Tibial artery (tissue), 4 donors: Measurements from ENCODE around the gene AMIGO1.

Source experiments
- DNase-seq, 2 donors: peaks; one replicate each; pipeline ENCODE4 v3.0.0-alpha.2; 2019
- H3K27ac ChIP-seq, 2 donors: fragments of 200-600 bp; sonication (generic) in 1 of 2; 1 replicate in 1 of 2; 2 replicates in 1 of 2; pipeline ENCODE4 v1.5.1; 2018 to 2019; ENCODE audit warnings: mild to moderate bottlenecking in 1 of 2
- H3K27me3 ChIP-seq, 2 donors: fragments of 200-600 bp; sonication (generic) in 1 of 2; one replicate each; pipeline versions ENCODE4 v1.5.1 to v1.6.0; 2016 to 2019
- H3K36me3 ChIP-seq, 3 donors: fragments of 200-600 bp; sonication (generic) in 2 of 3; one replicate each; pipeline ENCODE4 v1.5.1; 2016 to 2019; ENCODE audit warnings: mild to moderate bottlenecking in 2 of 3
- H3K4me1 ChIP-seq, 4 donors: fragments of 200-600 bp; sonication (generic) in 2 of 4; 1 replicate in 3 of 4; 2 replicates in 1 of 4; pipeline ENCODE4 v1.5.1; 2016 to 2019
- H3K4me3 ChIP-seq, 2 donors: fragments of 200-600 bp; sonication (generic) in 1 of 2; 1 replicate in 1 of 2; 2 replicates in 1 of 2; pipeline ENCODE4 v1.5.1; 2018 to 2019; ENCODE audit warnings: mild to moderate bottlenecking in 2 of 2
- H3K9me3 ChIP-seq, 3 donors: fragments of 200-600 bp; sonication (generic) in 1 of 3; one replicate each; pipeline ENCODE4 v1.5.1; 2016 to 2019
- intact Hi-C: fragments of 100-400 bp; cut with DNase I; formaldehyde crosslinking; loops from one replicate; pipeline ENCODE4 v1.15.0; 2023; ENCODE audit warnings: low total_unique reads
- TF ChIP-seq, protein P1 (sequence below), 2 experiments: fragments of 200-600 bp in 1 of 2; fragments of 450-650 bp in 1 of 2; IDR thresholded peaks; one replicate each; pipeline ENCODE4 v1.5.1; 2017 to 2019; ENCODE audit warnings: antibody characterized with exemption in 2 of 2, mild to moderate bottlenecking in 1 of 2, moderate library complexity in 1 of 2

Gene AMIGO1

DNA sequence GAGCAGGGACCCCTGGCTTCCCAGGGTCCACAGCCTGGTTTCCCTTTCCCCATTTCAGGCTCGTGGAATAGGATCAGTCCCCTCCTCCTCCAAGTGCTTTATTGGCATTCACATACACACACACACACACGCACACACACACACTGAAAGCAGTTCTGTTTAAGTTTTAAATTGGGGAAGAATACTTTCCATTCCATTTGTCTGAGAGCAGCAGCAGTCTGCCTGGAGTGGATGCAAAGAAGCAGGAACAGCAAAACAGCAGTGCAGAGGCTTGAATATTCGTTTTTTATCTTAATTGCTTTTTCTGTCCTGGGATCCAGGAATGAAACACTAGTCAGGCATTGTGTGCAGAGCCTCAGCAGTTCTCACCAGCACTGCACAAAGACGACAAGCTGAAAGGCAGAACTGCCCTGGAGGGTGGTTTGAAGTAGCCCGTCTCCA lies 8.6 kb downstream of the AMIGO1 start:
- Histone ChIP-seq H3K9me3 (no peaks in the 10 kb centered on the region), H3K27me3 (no peaks in the 10 kb centered on the region), H3K4me1 (peaks cover 0 to 58% (median 32%) of the 10 kb centered on the region in 4 donors), H3K4me3 (no peak overlapping the region), H3K27ac (peak overlapping the region; percentile 57 to 59), H3K36me3 (peaks cover 0 to 45% (median 18%) of the 10 kb centered on the region in 3 donors)
- DNase-seq, result no peak
- TF ChIP-seq, protein P1, sequence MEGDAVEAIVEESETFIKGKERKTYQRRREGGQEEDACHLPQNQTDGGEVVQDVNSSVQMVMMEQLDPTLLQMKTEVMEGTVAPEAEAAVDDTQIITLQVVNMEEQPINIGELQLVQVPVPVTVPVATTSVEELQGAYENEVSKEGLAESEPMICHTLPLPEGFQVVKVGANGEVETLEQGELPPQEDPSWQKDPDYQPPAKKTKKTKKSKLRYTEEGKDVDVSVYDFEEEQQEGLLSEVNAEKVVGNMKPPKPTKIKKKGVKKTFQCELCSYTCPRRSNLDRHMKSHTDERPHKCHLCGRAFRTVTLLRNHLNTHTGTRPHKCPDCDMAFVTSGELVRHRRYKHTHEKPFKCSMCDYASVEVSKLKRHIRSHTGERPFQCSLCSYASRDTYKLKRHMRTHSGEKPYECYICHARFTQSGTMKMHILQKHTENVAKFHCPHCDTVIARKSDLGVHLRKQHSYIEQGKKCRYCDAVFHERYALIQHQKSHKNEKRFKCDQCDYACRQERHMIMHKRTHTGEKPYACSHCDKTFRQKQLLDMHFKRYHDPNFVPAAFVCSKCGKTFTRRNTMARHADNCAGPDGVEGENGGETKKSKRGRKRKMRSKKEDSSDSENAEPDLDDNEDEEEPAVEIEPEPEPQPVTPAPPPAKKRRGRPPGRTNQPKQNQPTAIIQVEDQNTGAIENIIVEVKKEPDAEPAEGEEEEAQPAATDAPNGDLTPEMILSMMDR (IDR thresholded peaks at IDR 0.05), result no peak
- intact Hi-C loops, result loop anchor here (1.0 kb wide), 1 partner anchor 12 kb away; no protein-coding TSS in a partner anchor

DNA sequence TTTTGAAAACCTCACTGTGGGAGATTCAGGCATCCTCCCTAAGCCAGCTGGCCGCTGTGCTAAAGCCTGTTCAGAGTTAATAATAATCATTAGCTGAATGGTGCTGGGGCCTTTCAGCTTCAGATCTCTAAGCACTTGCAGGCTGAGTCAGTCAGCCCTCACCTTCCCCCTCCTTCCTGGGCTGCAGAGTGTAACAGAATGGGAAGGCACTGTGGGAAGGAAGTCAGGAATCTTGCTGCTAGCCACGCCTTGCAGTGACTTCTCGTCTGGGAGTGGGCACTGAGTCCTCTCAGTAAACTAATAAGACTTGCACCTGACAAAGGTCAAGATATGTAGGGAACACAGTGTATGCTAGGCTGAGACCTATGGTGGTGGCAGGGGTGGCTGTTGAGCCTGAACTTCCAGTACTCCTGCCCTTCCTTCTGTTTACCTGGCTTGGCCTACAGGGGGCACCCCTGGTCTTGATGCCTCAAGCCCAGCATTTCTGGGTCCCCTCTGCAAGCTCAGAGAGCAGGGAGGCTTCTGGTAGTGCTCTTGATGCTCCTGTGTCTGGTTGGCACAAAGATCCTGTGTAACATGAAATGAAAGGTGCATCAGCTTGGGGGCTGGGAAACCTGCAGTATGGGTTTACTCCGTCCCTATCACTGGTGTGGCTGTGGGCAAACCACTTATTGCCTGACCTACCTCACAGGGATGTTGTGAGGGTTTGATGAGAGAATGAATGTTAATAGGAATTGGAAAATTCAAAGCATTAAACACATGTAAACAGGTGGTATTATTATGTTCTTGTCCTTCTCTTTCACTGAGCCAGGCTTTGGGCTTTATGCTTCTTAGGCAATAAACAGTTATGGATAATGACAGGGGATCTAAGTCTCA lies 9.6 kb downstream of the AMIGO1 start:
- no peak for DNase-seq
- Histone ChIP-seq H3K4me1 (peaks cover 0 to 66% (median 41%) of the 10 kb centered on the region in 4 donors), H3K27ac (peak overlapping the region; percentile 57 to 59)

DNA sequence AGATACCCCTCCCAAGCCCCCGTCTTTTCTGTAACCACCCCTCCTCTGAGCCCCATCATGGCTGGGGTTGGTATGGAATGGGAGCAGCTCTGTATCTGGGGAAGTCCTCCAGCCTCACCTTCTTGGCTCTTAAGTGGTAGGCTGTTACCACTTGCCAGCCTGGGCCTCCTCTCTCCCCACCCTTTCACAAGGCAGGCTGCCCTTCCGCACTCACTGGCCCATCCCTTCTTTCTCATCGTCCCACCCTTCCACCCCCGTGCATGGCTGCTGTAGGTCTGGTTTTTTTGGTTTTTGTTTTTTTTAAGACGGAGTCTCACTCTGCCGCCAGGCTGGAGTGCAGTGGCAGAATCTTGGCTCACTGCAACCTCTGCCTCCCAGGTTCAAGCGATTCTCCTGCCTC lies 10.4 kb downstream of the AMIGO1 start:
- DNase-seq, result no peak
- no peaks in the 10 kb centered on the region for H3K27me3 ChIP-seq
- peak overlapping the region; percentile 57 to 59 for H3K27ac ChIP-seq
- no peak overlapping the region for H3K4me3 ChIP-seq
- H3K36me3 ChIP-seq, result peaks cover 0 to 50% (median 22%) of the 10 kb centered on the region in 3 donors
- TF ChIP-seq, protein P1 (IDR thresholded peaks at IDR 0.05), result no peak
- H3K9me3 ChIP-seq, result no peaks in the 10 kb centered on the region
- intact Hi-C loops, result no loop called here
- H3K4me1 ChIP-seq, result peaks cover 0 to 71% (median 45%) of the 10 kb centered on the region in 4 donors

More for the DNA sequence above, 9.6 kb downstream of the AMIGO1 start:
- Histone ChIP-seq H3K27me3 (no peaks in the 10 kb centered on the region), H3K9me3 (no peaks in the 10 kb centered on the region), H3K36me3 (peaks cover 0 to 50% (median 22%) of the 10 kb centered on the region in 3 donors), H3K4me3 (no peak overlapping the region)
- TF ChIP-seq, protein P1 (IDR thresholded peaks at IDR 0.05), result peak in 1 of 2 experiments; percentile 28
- intact Hi-C loops, result no loop called here

DNA sequence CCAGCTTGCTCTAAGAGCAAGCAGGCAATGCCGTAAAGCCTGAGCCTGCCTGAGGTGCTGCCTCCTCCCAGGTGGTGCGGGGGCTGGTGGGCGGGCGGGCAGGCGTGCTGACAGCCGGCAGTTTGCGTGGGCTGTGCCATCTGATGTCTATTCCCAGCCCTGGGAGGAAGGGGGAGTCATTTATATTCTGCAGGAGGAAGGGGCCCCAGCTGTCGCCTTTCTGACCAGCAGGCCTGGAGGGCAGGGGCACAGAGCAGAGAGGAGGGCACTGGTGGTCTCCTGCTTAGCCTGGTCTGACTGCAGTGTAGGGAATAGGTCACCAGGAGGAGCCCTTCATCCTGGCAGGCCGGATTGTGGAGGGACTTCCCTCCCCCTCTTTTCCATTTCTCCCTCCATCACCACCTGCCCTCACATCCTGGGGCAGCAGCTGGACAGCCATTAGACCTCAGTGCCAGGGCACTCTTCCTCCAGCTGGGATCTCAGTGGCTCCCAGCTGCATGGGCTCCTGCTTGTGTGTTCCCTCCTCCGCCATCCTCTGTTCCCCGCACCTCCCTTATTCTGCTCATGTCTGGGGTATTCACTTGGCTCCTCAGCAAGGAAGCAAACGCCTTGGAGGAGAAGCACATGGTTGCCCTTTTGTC lies 11.2 kb downstream of the AMIGO1 start:
- DNase-seq, result no peak
- intact Hi-C loops, result no loop called here
- Histone ChIP-seq H3K27ac (peak overlapping the region in 1 of 2 donors; percentile 5), H3K36me3 (peaks cover 0 to 50% (median 22%) of the 10 kb centered on the region in 3 donors), H3K9me3 (no peaks in the 10 kb centered on the region), H3K4me3 (no peak overlapping the region), H3K4me1 (peaks cover 0 to 75% (median 48%) of the 10 kb centered on the region in 4 donors), H3K27me3 (no peaks in the 10 kb centered on the region)
- TF ChIP-seq, protein P1 (IDR thresholded peaks at IDR 0.05), result peak; percentile 48 to 50

DNA sequence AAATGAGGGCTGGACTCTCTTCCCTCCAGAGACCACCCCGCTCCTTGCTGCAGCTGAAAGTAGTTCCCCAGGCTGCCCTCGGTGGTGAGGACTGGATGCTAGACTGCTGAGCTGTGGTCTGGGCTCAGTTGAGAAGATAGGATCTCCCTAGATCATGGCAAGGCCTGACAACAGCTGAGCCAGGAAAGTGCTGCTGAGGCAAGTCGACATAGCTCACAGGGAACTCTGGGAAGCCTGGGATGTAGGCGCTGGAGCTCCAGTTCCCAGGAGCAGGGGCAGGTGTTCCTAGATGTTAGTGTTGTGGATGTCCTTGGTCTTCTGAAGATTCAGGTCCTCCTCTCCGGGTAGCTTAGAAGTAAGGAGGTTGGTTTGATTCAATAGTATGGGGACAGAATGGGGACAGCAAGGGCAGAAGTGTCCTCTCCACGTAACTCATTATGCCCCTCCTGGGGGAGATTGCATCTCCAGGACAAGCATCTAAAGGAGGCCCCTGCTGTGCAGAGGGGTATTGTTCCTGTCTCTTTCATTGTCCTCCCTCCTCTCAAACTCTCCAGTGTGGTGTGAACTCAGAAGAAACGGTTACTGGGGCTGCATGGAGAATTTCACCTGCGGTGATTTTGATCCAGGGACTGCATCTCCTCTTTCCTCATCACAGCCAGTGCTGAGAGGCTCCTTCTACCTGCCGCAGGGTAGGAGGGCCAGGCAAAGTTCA lies 11.9 kb downstream of the AMIGO1 start:
- no peaks in the 10 kb centered on the region for H3K9me3 ChIP-seq
- peaks cover 0 to 50% (median 22%) of the 10 kb centered on the region in 3 donors for H3K36me3 ChIP-seq
- TF ChIP-seq, protein P1 (IDR thresholded peaks at IDR 0.05), result no peak
- intact Hi-C loops, result no loop called here
- peaks cover 0 to 78% (median 49%) of the 10 kb centered on the region in 4 donors for H3K4me1 ChIP-seq
- H3K27ac ChIP-seq, result peak overlapping the region in 1 of 2 donors; percentile 5
- H3K27me3 ChIP-seq, result no peaks in the 10 kb centered on the region
- no peak overlapping the region for H3K4me3 ChIP-seq
- no peak for DNase-seq
